H1 (cell line): ENCODE measurements around the gene PPIB. TPM values are rescaled to one million over a fixed set of nuclear protein-coding genes. Genes with fewer than 3 reads are reported as not detected.

Source experiments
- CTCF ChIA-PET: fragments of 300-600 bp; sonication (Branson Sonifier 250); formaldehyde crosslinking; loops from one replicate; lab custom pipeline; 2021; ENCODE audit not compliant: partially characterized antibody; lab: Charles Lee
- POLR2A ChIA-PET: fragments of 300-600 bp; sonication (Branson Sonifier 250); formaldehyde crosslinking; loops from one replicate; lab custom pipeline; 2021; ENCODE audit warnings: inconsistent platforms; ENCODE audit not compliant: partially characterized antibody; lab: Charles Lee
- DNase-seq, 2 experiments: peaks; one replicate each; pipeline versions ENCODE4 v3.0.0 to v3.0.0-alpha.2; 2010 to 2022; ENCODE audit warnings: low spot score in 2 of 2, low read depth in 1 of 2, mixed read lengths in 1 of 2
- FAIRE-seq: peaks from 2 replicates; lab custom pipeline; 2011; peaks lifted over from hg19 to GRCh38; lab: Jason Lieb, UNC
- H2AFZ ChIP-seq: 2 replicates; pipeline ENCODE4 v1.8.1; 2012; ENCODE audit warnings: low read length, inconsistent platforms
- H2AK5ac ChIP-seq: 2 replicates; pipeline ENCODE4 v1.6.1; 2013; ENCODE audit warnings: low read depth, low read length
- H2BK120ac ChIP-seq: replicated peaks from 2 replicates; pipeline ENCODE3; 2013; ENCODE audit warnings: low read depth, low read length, inconsistent platforms
- H2BK12ac ChIP-seq: 2 replicates; pipeline ENCODE4 v1.6.1; 2013; ENCODE audit warnings: low read depth, low read length
- H2BK15ac ChIP-seq: 2 replicates; pipeline ENCODE4 v1.6.1; 2013; ENCODE audit warnings: low read length
- H2BK20ac ChIP-seq: 2 replicates; pipeline ENCODE4 v1.6.1; 2013; ENCODE audit warnings: low read length
- H2BK5ac ChIP-seq: 2 replicates; pipeline ENCODE4 v1.6.1; 2013; ENCODE audit warnings: low read depth, low read length
- H3K14ac ChIP-seq: 2 replicates; pipeline ENCODE4 v1.6.1; 2013; ENCODE audit warnings: inconsistent platforms; ENCODE audit not compliant: insufficient read length
- H3K18ac ChIP-seq: 2 replicates; pipeline ENCODE4 v1.6.1; 2013; ENCODE audit warnings: low read length; ENCODE audit errors: extremely low read depth
- H3K23ac ChIP-seq: 2 replicates; pipeline ENCODE4 v1.6.1; 2013; ENCODE audit warnings: inconsistent platforms; ENCODE audit not compliant: insufficient read length
- H3K23me2 ChIP-seq: 2 replicates; pipeline ENCODE4 v1.6.1; 2013; ENCODE audit warnings: low read depth, low read length
- H3K27ac ChIP-seq: 2 replicates; pipeline ENCODE4 v1.6.1; 2011; ENCODE audit warnings: low read depth, low read length, inconsistent platforms
- H3K27me3 ChIP-seq, 4 experiments: replicated peaks in 1 of 4; 1 replicate in 1 of 4; 2 replicates in 3 of 4; pipeline versions ENCODE4 v1.6.1 to v1.8.1; 2011 to 2013; ENCODE audit warnings: low read length in 3 of 4, mild to moderate bottlenecking in 3 of 4, inconsistent platforms in 2 of 4, mixed read lengths in 2 of 4, moderate library complexity in 1 of 4; ENCODE audit not compliant: control insufficient read depth in 3 of 4, insufficient read depth in 3 of 4; ENCODE audit errors: extremely low read depth in 1 of 4
- H3K36me3 ChIP-seq, 4 experiments: 2 replicates each; pipeline versions ENCODE4 v1.6.1 to v1.8.1; 2011 to 2013; ENCODE audit warnings: mild to moderate bottlenecking in 4 of 4, low read length in 3 of 4, moderate library complexity in 2 of 4, control low read depth in 1 of 4, inconsistent platforms in 1 of 4; ENCODE audit not compliant: insufficient read depth in 4 of 4, control insufficient read depth in 2 of 4
- H3K4ac ChIP-seq: replicated peaks from 2 replicates; pipeline ENCODE3; 2013; ENCODE audit warnings: low read length, low read depth, mixed read lengths, inconsistent platforms; ENCODE audit not compliant: insufficient read length
- H3K4me1 ChIP-seq, 4 experiments: replicated peaks in 1 of 4; 1 replicate in 1 of 4; 2 replicates in 3 of 4; pipeline versions ENCODE4 v1.6.1 to v1.8.1; 2011 to 2013; ENCODE audit warnings: low read length in 3 of 4, inconsistent platforms in 2 of 4, mixed read lengths in 1 of 4; ENCODE audit not compliant: insufficient read depth in 4 of 4, control insufficient read depth in 3 of 4
- H3K4me2 ChIP-seq, 2 experiments: 2 replicates each; pipeline versions ENCODE4 v1.6.1 to v1.8.1; 2011 to 2013; ENCODE audit warnings: low read depth in 2 of 2, low read length in 2 of 2, control low read depth in 1 of 2, inconsistent platforms in 1 of 2, mild to moderate bottlenecking in 1 of 2; ENCODE audit not compliant: insufficient read depth in 1 of 2
- H3K4me3 ChIP-seq, 4 experiments: fragments of 200-600, 300-600 bp in 1 of 4; sonication (generic), shearing (Covaris generic), sonication (Bioruptor Twin) in 1 of 4; 2 replicates each; pipeline versions ENCODE4 v1.5.1 to v1.8.1; 2011 to 2016; ENCODE audit warnings: low read length in 4 of 4, low read depth in 3 of 4, control low read depth in 2 of 4, inconsistent platforms in 2 of 4, mild to moderate bottlenecking in 2 of 4, mixed read lengths in 1 of 4, moderate library complexity in 1 of 4; ENCODE audit not compliant: insufficient read depth in 2 of 4; ENCODE audit errors: extremely low read depth in 1 of 4
- H3K56ac ChIP-seq: replicated peaks from 2 replicates; pipeline ENCODE3; 2013; ENCODE audit warnings: low read depth, mild to moderate bottlenecking, mixed read lengths, low read length, inconsistent platforms; ENCODE audit not compliant: insufficient read length
- H3K79me1 ChIP-seq: 2 replicates; pipeline ENCODE4 v1.6.1; 2013; ENCODE audit warnings: low read depth, low read length, control low read depth
- H3K79me2 ChIP-seq, 2 experiments: 2 replicates each; pipeline versions ENCODE4 v1.6.1 to v1.8.1; 2012 to 2013; ENCODE audit warnings: low read length in 2 of 2, mild to moderate bottlenecking in 2 of 2, inconsistent platforms in 1 of 2; ENCODE audit not compliant: insufficient read depth in 2 of 2, control insufficient read depth in 1 of 2
- H3K9ac ChIP-seq, 4 experiments: replicated peaks in 1 of 4; 1 replicate in 1 of 4; 2 replicates in 3 of 4; pipeline versions ENCODE4 v1.6.1 to v1.8.1; 2011 to 2013; ENCODE audit warnings: low read depth in 3 of 4, low read length in 3 of 4, control low read depth in 2 of 4, mild to moderate bottlenecking in 2 of 4, moderate library complexity in 2 of 4, inconsistent platforms in 1 of 4; ENCODE audit errors: extremely low read depth in 1 of 4
- H3K9me3 ChIP-seq, 2 experiments: 2 replicates each; pipeline versions ENCODE4 v1.6.1 to v1.8.1; 2012 to 2013; ENCODE audit warnings: mild to moderate bottlenecking in 2 of 2, moderate library complexity in 2 of 2, control low read depth in 1 of 2, inconsistent platforms in 1 of 2, low read depth in 1 of 2, low read length in 1 of 2, mixed read lengths in 1 of 2; ENCODE audit not compliant: insufficient read depth in 2 of 2
- H4K20me1 ChIP-seq, 2 experiments: replicated peaks in 1 of 2; 2 replicates each; pipeline versions ENCODE3 to v1.8.1; 2011 to 2013; ENCODE audit warnings: inconsistent platforms in 2 of 2, low read length in 2 of 2, mild to moderate bottlenecking in 1 of 2; ENCODE audit not compliant: insufficient read depth in 2 of 2, control insufficient read depth in 1 of 2
- H4K5ac ChIP-seq: 2 replicates; pipeline ENCODE4 v1.6.1; 2013; ENCODE audit warnings: low read length, low read depth, mixed read lengths, inconsistent platforms; ENCODE audit not compliant: insufficient read length
- H4K8ac ChIP-seq: 2 replicates; pipeline ENCODE4 v1.8.0; 2013; ENCODE audit warnings: mild to moderate bottlenecking, moderate library complexity, low read length, inconsistent platforms; ENCODE audit not compliant: insufficient read depth; ENCODE audit errors: extremely low read depth
- H4K91ac ChIP-seq: replicated peaks from 2 replicates; pipeline ENCODE3; 2013; ENCODE audit warnings: low read length, mixed read lengths, inconsistent platforms; ENCODE audit not compliant: insufficient read length
- ASH2L ChIP-seq: fragments of 200-600, 300-600 bp; sonication (generic); IDR thresholded peaks from one replicate; pipeline ENCODE4 v1.7.1; 2017; ENCODE audit warnings: low read length
- KDM1A ChIP-seq: fragments of 200-600, 300-600 bp; sonication (generic); IDR thresholded peaks from 2 replicates; pipeline ENCODE4 v1.7.1; 2016; ENCODE audit warnings: mild to moderate bottlenecking, low read length, borderline replicate concordance
- WGBS, 2 experiments: shearing (Covaris generic) in 1 of 2; methylation state at CpG; one replicate each; pipeline versions ENCODE4 v1.1.6 to v1.1.7; 2013 to 2015; ENCODE audit warnings: low lambda C conversion rate in 2 of 2, mixed read lengths in 2 of 2, inconsistent platforms in 1 of 2, low coverage in 1 of 2, missing lambda C conversion rate in 1 of 2; ENCODE audit not compliant: insufficient replicate concordance in 2 of 2, insufficient coverage in 1 of 2, insufficient read length in 1 of 2; ENCODE audit errors: extremely low coverage in 1 of 2, missing lambda C conversion rate in 1 of 2; 5-methylcytosine and 5-hydroxymethylcytosine counted together
- polyA plus RNA-seq, 7 experiments: library from polyadenylated mRNA; depleted of rRNA in 3 of 7; stranded (reverse) in 5 of 7; unstranded in 2 of 7; fragments of >200 nt in 5 of 7; fragments of 200-250 nt in 2 of 7; gene quantifications; 1 replicate in 5 of 7; 2 replicates in 1 of 7; 4 replicates in 1 of 7; pipeline versions ENCODE4 v1.2.1 to v1.2.3, GENCODE V29; 2011 to 2013; ENCODE audit warnings: missing spikeins in 2 of 7, mixed read lengths in 2 of 7
- total RNA-seq: library from RNA; stranded (reverse); fragmentation: NEBNext Ultra II Directional; extraction: Animal tissue kit (Norgen Biotek cat#: 25700); gene quantifications from 2 replicates; pipeline ENCODE4 v1.2.1, GENCODE V29; 2021

PPIB gene
- total and polyA plus RNA-seq, 2 of the 8 experiments (the other 6 are each of a cell fraction or from before 2014, with no cell fraction given), result 558 to 579 TPM

DNA sequence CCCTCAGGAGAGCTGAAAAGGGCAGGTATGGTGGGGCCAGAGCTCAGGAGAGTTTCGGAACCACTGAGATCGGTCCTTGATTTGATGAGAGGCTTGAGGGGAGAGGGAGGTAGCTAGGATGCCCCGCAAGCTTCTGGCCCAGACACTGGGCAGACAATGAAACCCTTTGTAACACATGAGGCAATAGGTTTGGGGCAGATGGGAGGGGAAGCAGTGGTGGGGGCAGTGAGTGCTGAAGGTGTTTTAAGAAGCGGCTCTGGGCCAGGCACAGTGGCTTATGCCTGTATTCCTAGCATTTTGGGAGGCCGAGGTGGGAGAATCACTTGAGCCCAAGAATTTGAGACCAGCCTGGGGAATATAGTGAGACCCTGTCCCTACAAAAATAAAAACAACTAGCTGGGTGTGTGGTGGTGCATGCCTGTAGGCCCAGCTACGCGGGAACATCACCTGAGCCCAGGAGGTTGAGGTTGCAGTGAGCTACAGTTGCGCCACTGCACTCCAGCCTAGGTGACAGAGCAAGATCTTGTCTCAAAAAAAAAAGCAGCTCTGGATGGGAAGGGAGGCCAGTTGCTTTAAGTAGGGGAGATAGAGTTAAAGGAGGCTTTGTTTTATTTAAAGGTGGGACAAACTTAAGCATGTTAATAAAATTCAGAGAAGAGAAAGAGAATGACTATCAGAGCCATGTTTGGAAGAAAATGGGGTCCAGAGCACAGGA is 20.9 kb downstream of the PPIB start:
- no peak overlapping the region for H3K9ac ChIP-seq
- H4K91ac ChIP-seq, result no peak overlapping the region
- no peak overlapping the region for H3K4me3 ChIP-seq
- no peak for TF ChIP-seq ASH2L
- TF ChIP-seq KDM1A, result no peak
- TF ChIP-seq, all 59 proteins: peak for 0
- CTCF ChIA-PET, result interaction anchor here (1.1 to 4.1 kb wide), 4 partner anchors 11 to 32 kb away, joined by 3 to 18 read pairs (median 7); no protein-coding TSS in a partner anchor
- WGBS, 2 experiments, result 95% methylated on average over 8 of the region's 8 CpGs; no CpG with 5 or more reads in 1 of the 2 experiments
- Histone ChIP-seq H3K14ac (no peak overlapping the region), H3K27me3 (no peaks in the 10 kb centered on the region), H4K20me1 (peaks cover 0 to 3% of the 10 kb centered on the region in 2 experiments), H3K23ac (no peak overlapping the region), H3K36me3 (peaks cover 0 to 6% (median under 1%) of the 10 kb centered on the region in 4 experiments; a peak in 4 of 8 replicates), H2BK20ac (no peak overlapping the region), H2BK12ac (no peak overlapping the region), H3K4me1 (peaks cover 0 to 6% (median 2%) of the 10 kb centered on the region in 4 experiments; a peak in 1 of 7 replicates), H2AK5ac (no peak overlapping the region), H2BK15ac (no peak overlapping the region), H3K27ac (no peak overlapping the region), H4K8ac (no peak overlapping the region), H3K9me3 (no peaks in the 10 kb centered on the region), H2BK120ac (no peak overlapping the region), H4K5ac (no peak overlapping the region), H3K79me1 (no peaks in the 10 kb centered on the region), H3K56ac (no peak overlapping the region), H2AFZ (no peak overlapping the region), H2BK5ac (no peak overlapping the region), H3K4me2 (no peak overlapping the region), H3K23me2 (no peaks in the 10 kb centered on the region), H3K18ac (no peak overlapping the region), H3K4ac (no peak overlapping the region), H3K79me2 (no peaks in the 10 kb centered on the region)
- DNase-seq, result no peak
- no peak for FAIRE-seq
- POLR2A ChIA-PET, result interaction anchor here (0.9 kb wide), 1 partner anchor 11 kb away, joined by 5 read pairs; no protein-coding TSS in a partner anchor
